ENCODE results near the gene MKI67. TPM values are rescaled to one million over a fixed set of nuclear protein-coding genes. Genes with fewer than 3 reads are reported as not detected.

MKI67 gene
- total and polyA plus RNA-seq, 2 donors (not counting 3 experiments of a cell fraction or from before 2014, with no cell fraction given), result 16.2 to 125 TPM

DNA sequence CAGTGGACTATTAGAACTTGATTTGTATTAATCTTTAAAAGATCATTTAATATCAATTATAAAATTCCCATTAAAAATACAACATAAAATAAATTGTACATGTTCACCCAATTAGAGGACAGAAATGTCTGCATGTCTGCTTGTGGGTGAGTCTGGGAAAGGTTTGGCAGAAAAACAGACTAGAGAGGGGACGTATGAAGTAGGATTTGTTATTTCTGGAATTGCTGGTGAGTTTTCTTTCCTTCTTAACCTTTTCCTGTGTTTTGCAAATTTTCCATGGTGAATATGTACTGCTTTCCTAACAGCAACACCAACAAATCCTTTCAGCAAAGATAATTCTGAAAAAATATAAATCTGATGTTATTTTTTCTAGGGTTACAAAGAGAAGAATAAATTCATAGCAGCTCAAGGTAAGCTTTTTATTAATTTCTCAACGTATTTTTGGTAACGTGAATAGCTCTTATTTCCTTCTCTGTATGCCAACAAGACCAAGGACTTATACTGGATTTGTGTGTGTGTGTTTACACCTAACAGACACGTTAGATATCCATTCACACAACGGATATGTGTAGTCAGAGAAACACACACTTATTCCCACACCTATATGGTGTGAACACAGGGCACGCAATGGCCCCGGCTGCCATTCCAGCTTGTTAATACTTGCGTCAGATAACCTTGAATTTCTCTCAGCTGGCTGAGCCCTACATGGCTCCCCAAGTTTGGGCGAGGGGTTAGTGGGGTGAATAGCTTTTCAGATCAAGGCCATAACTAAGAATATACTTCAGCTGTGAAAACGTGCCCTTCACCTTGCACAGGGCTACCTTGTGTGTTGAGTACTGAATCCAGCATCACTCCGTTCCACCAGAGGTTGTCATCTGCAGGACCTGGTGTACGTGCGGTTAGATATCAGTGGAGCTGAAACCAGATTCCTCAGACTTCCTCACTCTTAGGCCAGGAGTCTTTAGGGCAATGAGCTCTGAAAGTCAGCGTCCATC lies 64.6 kb downstream of the MKI67 start:
- FAIRE-seq (peak; percentile 61), DNase-seq (ENCODE audit: low read depth, low spot score) (peak; percentile 72)
- H3K36me3 ChIP-seq (ENCODE audit: control insufficient read depth in 2 of 2, extremely low read depth in 1 of 2, insufficient read depth in 2 of 2, low read length in 2 of 2), result peaks cover 11 to 52% of the 10 kb centered on the region in 2 experiments
- H2AFZ ChIP-seq (ENCODE audit: low read depth, low read length), result no peak overlapping the region
- no peak overlapping the region for H3K4me2 ChIP-seq (ENCODE audit: insufficient read depth, low read length)
- no TSS peak for BruUV-seq (replicated peaks)
- H3K27me3 ChIP-seq (ENCODE audit: control insufficient read depth in 2 of 2, insufficient read depth in 2 of 2, low read length in 2 of 2), result no peaks in the 10 kb centered on the region
- H4K20me1 ChIP-seq (replicated peaks; ENCODE audit: control insufficient read depth, extremely low read depth, insufficient read depth, low read length), result no peaks in the 10 kb centered on the region
- H3K9me1 ChIP-seq (replicated peaks; ENCODE audit: control insufficient read depth, extremely low read depth, insufficient read depth, low read length), result no peaks in the 10 kb centered on the region
- dilution Hi-C loops (cut with MboI; ENCODE audit: extremely low pct_ligation_motif_present, low sequenced_read_pairs), result no loop called here
- ChIA-PET CTCF (interaction anchor here (1.0 to 7.3 kb wide), 9 partner anchors 11 to 207 kb away, joined by 4 to 42 read pairs (median 8); partner anchors contain the start of gene PTPRE), POLR2A (no interaction called here)
- intact Hi-C loops (cut with micrococcal nuclease), result loop anchor here (1.0 kb wide), 1 partner anchor 13 kb away; no protein-coding TSS in a partner anchor
- no peak overlapping the region for H3K4me3 ChIP-seq (replicated peaks in 1 of 3; ENCODE audit: insufficient read depth in 1 of 3, low read depth in 1 of 3, low read length in 3 of 3)
- H3K27ac ChIP-seq (ENCODE audit: insufficient read depth, low read depth, low read length), result no peak overlapping the region
- TF ChIP-seq EZH2 (IDR thresholded peaks at IDR 0.05; ENCODE audit: borderline replicate concordance, low read depth, low read length, severe bottlenecking), result no peak
- TF ChIP-seq, protein P1, sequence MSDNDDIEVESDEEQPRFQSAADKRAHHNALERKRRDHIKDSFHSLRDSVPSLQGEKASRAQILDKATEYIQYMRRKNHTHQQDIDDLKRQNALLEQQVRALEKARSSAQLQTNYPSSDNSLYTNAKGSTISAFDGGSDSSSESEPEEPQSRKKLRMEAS (IDR thresholded peaks at IDR 0.05; ENCODE audit: insufficient read depth, insufficient read length), result no peak
- TF ChIP-seq GATA2 (IDR thresholded peaks at IDR 0.05; ENCODE audit: insufficient read depth, insufficient read length, low read depth, low read length), result no peak
- no peak for TF ChIP-seq POLR2A (IDR thresholded peaks at IDR 0.05; ENCODE audit: low read depth, low read length)
- TF ChIP-seq MYC (IDR thresholded peaks at IDR 0.05; ENCODE audit: low read depth, low read length), result no peak
- TF ChIP-seq JUN (IDR thresholded peaks at IDR 0.05; ENCODE audit: borderline replicate concordance, insufficient read depth, insufficient read length, low read depth), result no peak
- TF ChIP-seq, protein P2, sequence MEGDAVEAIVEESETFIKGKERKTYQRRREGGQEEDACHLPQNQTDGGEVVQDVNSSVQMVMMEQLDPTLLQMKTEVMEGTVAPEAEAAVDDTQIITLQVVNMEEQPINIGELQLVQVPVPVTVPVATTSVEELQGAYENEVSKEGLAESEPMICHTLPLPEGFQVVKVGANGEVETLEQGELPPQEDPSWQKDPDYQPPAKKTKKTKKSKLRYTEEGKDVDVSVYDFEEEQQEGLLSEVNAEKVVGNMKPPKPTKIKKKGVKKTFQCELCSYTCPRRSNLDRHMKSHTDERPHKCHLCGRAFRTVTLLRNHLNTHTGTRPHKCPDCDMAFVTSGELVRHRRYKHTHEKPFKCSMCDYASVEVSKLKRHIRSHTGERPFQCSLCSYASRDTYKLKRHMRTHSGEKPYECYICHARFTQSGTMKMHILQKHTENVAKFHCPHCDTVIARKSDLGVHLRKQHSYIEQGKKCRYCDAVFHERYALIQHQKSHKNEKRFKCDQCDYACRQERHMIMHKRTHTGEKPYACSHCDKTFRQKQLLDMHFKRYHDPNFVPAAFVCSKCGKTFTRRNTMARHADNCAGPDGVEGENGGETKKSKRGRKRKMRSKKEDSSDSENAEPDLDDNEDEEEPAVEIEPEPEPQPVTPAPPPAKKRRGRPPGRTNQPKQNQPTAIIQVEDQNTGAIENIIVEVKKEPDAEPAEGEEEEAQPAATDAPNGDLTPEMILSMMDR (IDR thresholded peaks at IDR 0.05; ENCODE audit: extremely low read depth in 1 of 2, insufficient read depth in 1 of 2, low read depth in 1 of 2, low read length in 2 of 2), result no peak
- TF ChIP-seq FOS (IDR thresholded peaks at IDR 0.05; ENCODE audit: borderline replicate concordance, insufficient read depth, low read length), result no peak
- TF ChIP-seq POLR2AphosphoS5 (IDR thresholded peaks at IDR 0.05; ENCODE audit: insufficient read depth, low read depth, low read length), result no peak
- H3K9me3 ChIP-seq (replicated peaks; ENCODE audit: control insufficient read depth, insufficient read depth, low read length), result no peaks in the 10 kb centered on the region
- no peak overlapping the region for H3K9ac ChIP-seq (replicated peaks; ENCODE audit: extremely low read depth, insufficient read depth, low read length)
- H3K79me2 ChIP-seq (ENCODE audit: control insufficient read depth, insufficient read depth, low read length), result no peaks in the 10 kb centered on the region
- H3K4me1 ChIP-seq (ENCODE audit: control insufficient read depth, extremely low read depth, insufficient read depth, low read length), result peaks cover 30% of the 10 kb centered on the region
